SK-N-SH (cell line): Measurements from ENCODE around the gene TSPAN4. TPM values are rescaled to one million over a fixed set of nuclear protein-coding genes. Genes with fewer than 3 reads are reported as not detected.

Source experiments
- CTCF ChIA-PET: fragments of 300-600, 350-600 bp; formaldehyde crosslinking; extraction: SDS; loops from one replicate; lab custom pipeline; 2021; lab: Yijun Ruan, JAX
- POLR2A ChIA-PET: fragments of 350-600 bp; sonication (Branson Sonifier 250); formaldehyde crosslinking; extraction: SDS; loops from one replicate; lab custom pipeline; 2020; ENCODE audit warnings: antibody characterized with exemption, inconsistent platforms; lab: Yijun Ruan, JAX
- DNase-seq: peaks from one replicate; pipeline ENCODE4 v3.0.0; 2012
- H2AFZ ChIP-seq: fragments of 200-600 bp; sonication (generic); 2 replicates; pipeline ENCODE4 v1.8.1; 2016; ENCODE audit warnings: antibody characterized with exemption, mild to moderate bottlenecking, low read depth
- H3F3A ChIP-seq: fragments of 200-600 bp; sonication (generic); replicated peaks from 2 replicates; pipeline ENCODE3; 2016; ENCODE audit warnings: antibody characterized with exemption, mild to moderate bottlenecking; ENCODE audit not compliant: insufficient read depth
- H3K27ac ChIP-seq, 2 experiments: fragments of 200-500 bp in 1 of 2; fragments of 200-600 bp in 1 of 2; sonication (Bioruptor generic) in 1 of 2; sonication (generic), shearing (Covaris generic) in 1 of 2; 2 replicates each; pipeline versions ENCODE4 v1.5.1 to v1.6.1; 2014 to 2016; ENCODE audit warnings: low read depth in 2 of 2, inconsistent platforms in 1 of 2, low read length in 1 of 2, mild to moderate bottlenecking in 1 of 2, mixed read lengths in 1 of 2
- H3K27me3 ChIP-seq: fragments of 200-600 bp; sonication (generic), shearing (Covaris generic); 2 replicates; pipeline ENCODE4 v1.6.1; 2016; ENCODE audit warnings: mixed run types; ENCODE audit not compliant: insufficient read depth
- H3K36me3 ChIP-seq, 2 experiments: fragments of 200-500 bp in 1 of 2; fragments of 200-600 bp in 1 of 2; sonication (Bioruptor generic) in 1 of 2; sonication (generic) in 1 of 2; replicated peaks in 1 of 2; 2 replicates each; pipeline versions ENCODE3 to v1.5.1; 2014 to 2016; ENCODE audit warnings: low read length in 1 of 2, mild to moderate bottlenecking in 1 of 2; ENCODE audit not compliant: insufficient read depth in 2 of 2, control insufficient read depth in 1 of 2
- H3K4me1 ChIP-seq, 2 experiments: fragments of 200-500 bp in 1 of 2; fragments of 200-600 bp in 1 of 2; sonication (Bioruptor generic) in 1 of 2; sonication (generic), shearing (Covaris generic) in 1 of 2; 2 replicates each; pipeline versions ENCODE4 v1.5.1 to v1.6.1; 2014 to 2016; ENCODE audit warnings: low read depth in 1 of 2, low read length in 1 of 2, mixed run types in 1 of 2; ENCODE audit not compliant: insufficient read depth in 2 of 2, control insufficient read depth in 1 of 2
- H3K4me2 ChIP-seq: fragments of 200-600 bp; sonication (generic), shearing (Covaris generic); 2 replicates; pipeline ENCODE4 v1.6.1; 2017; ENCODE audit warnings: mixed run types
- H3K4me3 ChIP-seq, 2 experiments: fragments of 200-500 bp in 1 of 2; fragments of 200-600 bp in 1 of 2; sonication (Bioruptor generic) in 1 of 2; sonication (generic), shearing (Covaris generic) in 1 of 2; 2 replicates each; pipeline versions ENCODE4 v1.5.1 to v1.8.1; 2014 to 2016; ENCODE audit warnings: low read depth in 2 of 2, inconsistent platforms in 1 of 2, low read length in 1 of 2, mild to moderate bottlenecking in 1 of 2, mixed read lengths in 1 of 2, moderate library complexity in 1 of 2
- H3K79me2 ChIP-seq: fragments of 200-600 bp; sonication (generic); 2 replicates; pipeline ENCODE4 v1.8.1; 2017; ENCODE audit warnings: mild to moderate bottlenecking; ENCODE audit not compliant: insufficient read depth
- H3K9ac ChIP-seq: fragments of 200-600 bp; sonication (generic); 2 replicates; pipeline ENCODE4 v1.6.1; 2017; ENCODE audit warnings: mixed run types
- H3K9me2 ChIP-seq: fragments of 200-600 bp; sonication (generic); 2 replicates; pipeline ENCODE4 v1.6.1; 2017; ENCODE audit warnings: mixed run types
- H3K9me3 ChIP-seq: fragments of 200-600 bp; sonication (generic); 2 replicates; pipeline ENCODE4 v1.6.1; 2017; ENCODE audit warnings: mixed run types, mild to moderate bottlenecking, moderate library complexity
- H4K20me1 ChIP-seq: fragments of 200-600 bp; sonication (generic); 2 replicates; pipeline ENCODE4 v1.6.1; 2017; ENCODE audit warnings: mild to moderate bottlenecking, mixed run types; ENCODE audit not compliant: insufficient read depth
- CHD2 ChIP-seq: fragments of 150-350 bp; IDR thresholded peaks from 2 replicates; pipeline ENCODE4 v1.6.1; 2018; ENCODE audit warnings: low read length; ENCODE audit not compliant: partially characterized antibody
- CTCF ChIP-seq: fragments of 200-600 bp; sonication (generic); IDR thresholded peaks from 2 replicates; pipeline ENCODE4 v1.6.1; 2017; ENCODE audit warnings: antibody characterized with exemption, mild to moderate bottlenecking, moderate library complexity
- EP300 ChIP-seq, 2 experiments: IDR thresholded peaks; 2 replicates each; pipeline versions ENCODE4 v1.4.0 to v1.6.1; 2012; ENCODE audit warnings: borderline replicate concordance in 1 of 2, low read depth in 1 of 2, low read length in 1 of 2
- FOXJ3 ChIP-seq: sonication (generic); formaldehyde crosslinking; IDR thresholded peaks from 2 replicates; pipeline ENCODE4 v1.5.1; 2020; ENCODE audit warnings: mild to moderate bottlenecking, missing genetic modification reagents
- FOXM1 ChIP-seq: IDR thresholded peaks from 2 replicates; pipeline ENCODE4 v1.4.0; 2012; ENCODE audit warnings: low read depth, mild to moderate bottlenecking
- GABPA ChIP-seq: IDR thresholded peaks from 2 replicates; pipeline ENCODE4 v1.4.0; 2012; ENCODE audit warnings: low read depth, mild to moderate bottlenecking
- MEF2A ChIP-seq: IDR thresholded peaks from 2 replicates; pipeline ENCODE4 v1.4.0; 2012; ENCODE audit warnings: low read depth, borderline replicate concordance
- MXI1 ChIP-seq: IDR thresholded peaks from 2 replicates; pipeline ENCODE4 v1.6.1; 2012; ENCODE audit warnings: mild to moderate bottlenecking, low read depth, low read length, improper control_type of control experiment
- NRF1 ChIP-seq: IDR thresholded peaks from 2 replicates; pipeline ENCODE4 v1.6.1; 2012; ENCODE audit warnings: low read depth, mild to moderate bottlenecking, low read length
- POLR2AphosphoS5 ChIP-seq: IDR thresholded peaks from 2 replicates; pipeline ENCODE4 v1.6.1; 2012; ENCODE audit warnings: low read depth, low read length
- RAD21 ChIP-seq: IDR thresholded peaks from 2 replicates; pipeline ENCODE4 v1.6.1; 2012; ENCODE audit warnings: mild to moderate bottlenecking, low read length
- RCOR1 ChIP-seq: fragments of 150-350 bp; IDR thresholded peaks from 2 replicates; pipeline ENCODE4 v1.6.1; 2017; ENCODE audit warnings: antibody characterized with exemption, low read length
- REST ChIP-seq: IDR thresholded peaks from 2 replicates; pipeline ENCODE4 v1.6.1; 2012; ENCODE audit warnings: mild to moderate bottlenecking, low read depth, low read length, moderate library complexity
- RXRA ChIP-seq: IDR thresholded peaks from 2 replicates; pipeline ENCODE4 v1.4.0; 2012; ENCODE audit warnings: low read depth, mild to moderate bottlenecking, borderline replicate concordance
- SIN3A ChIP-seq: IDR thresholded peaks from 2 replicates; pipeline ENCODE4 v1.6.1; 2012; ENCODE audit warnings: low read depth, mild to moderate bottlenecking, low read length, moderate library complexity, borderline replicate concordance
- USF1 ChIP-seq: IDR thresholded peaks from 2 replicates; pipeline ENCODE4 v1.4.0; 2012; ENCODE audit warnings: low read depth, borderline replicate concordance
- WGBS: methylation state at CpG from one replicate; pipeline ENCODE4 v1.1.6; 2017; ENCODE audit warnings: low lambda C conversion rate; 5-methylcytosine and 5-hydroxymethylcytosine counted together
- polyA plus RNA-seq, 3 experiments: library from polyadenylated mRNA; depleted of rRNA; stranded (reverse); fragments of >200 nt; gene quantifications; 2 replicates each; pipeline ENCODE4 v1.2.3, GENCODE V29; 2012

The TSPAN4 gene
- polyA plus RNA-seq, 1 of the 3 experiments (the other 2 are of a cell fraction) = 226 TPM

- CTCF ChIA-PET = interaction anchor here (1.0 to 3.1 kb wide), 7 partner anchors 10 to 203 kb away, joined by 3 to 24 read pairs (median 8); no protein-coding TSS in a partner anchor
- Histone ChIP-seq H3K79me2 (peaks cover 53% of the 10 kb centered on the region), H3K4me3 (peak overlapping the region; percentile 44 to 51), H3K4me1 (peaks cover 28 to 43% of the 10 kb centered on the region in 2 experiments; a peak in 3 of 4 replicates), H3K4me2 (peak overlapping the region; percentile 72; the same call in 1 of the 2 replicates), H2AFZ (no peak overlapping the region), H3K27me3 (no peaks in the 10 kb centered on the region), H4K20me1 (peaks cover 63% of the 10 kb centered on the region), H3K36me3 (no peaks in the 10 kb centered on the region), H3K9ac (no peak overlapping the region), H3F3A (peaks cover 15% of the 10 kb centered on the region), H3K27ac (no peak overlapping the region; a peak in 1 of 4 replicates), H3K9me3 (no peaks in the 10 kb centered on the region), H3K9me2 (no peaks in the 10 kb centered on the region)
- peak; percentile 87 for DNase-seq
- no peak for TF ChIP-seq EP300 (IDR thresholded peaks at IDR 0.05; ENCODE audit: borderline replicate concordance in 1 of 2, low read depth in 1 of 2, low read length in 1 of 2)
- no peak for TF ChIP-seq SIN3A
- no peak for TF ChIP-seq GABPA
- TF ChIP-seq RCOR1 = no peak
- TF ChIP-seq MXI1 = peak; percentile 33; the same call in 1 of the 2 replicates
- TF ChIP-seq NRF1 = no peak
- POLR2A ChIA-PET = no interaction called here
- 54% methylated on average over 44 of the region's 97 CpGs for WGBS
Measured at GRCh38 chr11:849951-850774, 7.5 kb downstream of the TSPAN4 start.

GRCh38 chr11:850775-851763, 8.4 kb downstream of the TSPAN4 start:
- Histone ChIP-seq H3K9ac (no peak overlapping the region), H3K4me2 (peak overlapping the region; percentile 72; the same call in 1 of the 2 replicates), H3K79me2 (peaks cover 44% of the 10 kb centered on the region; the same call in 1 of the 2 replicates), H4K20me1 (peaks cover 72% of the 10 kb centered on the region), H3F3A (peaks cover 6% of the 10 kb centered on the region), H2AFZ (no peak overlapping the region), H3K4me3 (peak overlapping the region; percentile 43 to 51; a peak in 3 of 4 replicates), H3K9me3 (no peaks in the 10 kb centered on the region), H3K4me1 (peaks cover 19 to 48% of the 10 kb centered on the region in 2 experiments; a peak in 3 of 4 replicates), H3K27me3 (no peaks in the 10 kb centered on the region), H3K9me2 (no peaks in the 10 kb centered on the region), H3K36me3 (no peaks in the 10 kb centered on the region), H3K27ac (no peak overlapping the region)
- CTCF ChIA-PET = interaction anchor here (0.7 to 2.2 kb wide), 13 partner anchors 9 to 202 kb away, joined by 3 to 24 read pairs (median 4); partner anchors contain the start of gene AP2A2
- POLR2A ChIA-PET = interaction anchor here (0.8 kb wide), 1 partner anchor 9 kb away, joined by 3 read pairs; no protein-coding TSS in a partner anchor
- DNase-seq = peak; percentile 69
- 68% methylated on average over 13 of the region's 28 CpGs for WGBS
- TF ChIP-seq RXRA (no peak), FOXM1 (no peak), MXI1 (peak; percentile 7; the same call in 1 of the 2 replicates), CTCF (peak; percentile 41; the same call in 1 of the 2 replicates), RAD21 (peak; percentile 63), REST (no peak), POLR2AphosphoS5 (no peak), MEF2A (no peak), RCOR1 (no peak), FOXJ3 (0 out of 2 replicates have a peak, but pooled peaks have one; percentile 29), CHD2 (no peak), USF1 (no peak)
